ENCODE measurements around the gene MRGPRD. TPM values are rescaled to one million over a fixed set of nuclear protein-coding genes. Genes with fewer than 3 reads are reported as not detected.
A peak's percentile ranks its signal among the peaks of the same experiment; 100 is the strongest.

Gene MRGPRD
- total RNA-seq, 4 donors from 2014 or later, result 2.9 to 5.4 TPM; not detected in 2

GRCh38 chr11:68948496-68948895 lies 32.3 kb downstream of the MRGPRD start:
- ATAC-seq, result no peak
- H3K27ac ChIP-seq, result peak overlapping the region in 3 of 4 donors; percentile 31 to 91 (median 51)
- H3K9me3 ChIP-seq, result no peaks in the 10 kb centered on the region
- no peak overlapping the region for H3K4me3 ChIP-seq
- no peaks in the 10 kb centered on the region for H3K36me3 ChIP-seq
- 62 to 82% methylated on average over 2 of the region's 2 CpGs for WGBS, 2 donors (ENCODE audit: low coverage in 1 of 2)
- TF ChIP-seq POLR2AphosphoS5 (IDR thresholded peaks at IDR 0.05) (no peak), EP300 (IDR thresholded peaks at IDR 0.05) (no peak), CTCF (IDR thresholded peaks at IDR 0.05) (no peak), POLR2A (IDR thresholded peaks at IDR 0.05) (no peak)
- H3K4me1 ChIP-seq, result peaks cover 0 to 59% (median 4%) of the 10 kb centered on the region in 3 donors
- no peaks in the 10 kb centered on the region for H3K27me3 ChIP-seq

GRCh38 chr11:68947151-68947550 lies 33.6 kb downstream of the MRGPRD start:
- no peaks in the 10 kb centered on the region for H3K9me3 ChIP-seq
- WGBS, 2 donors (ENCODE audit: low coverage in 1 of 2), result 79 to 83% methylated on average over 6 to 8 of the region's 11 CpGs
- no peak overlapping the region for H3K4me3 ChIP-seq
- H3K27ac ChIP-seq, result peak overlapping the region; percentile 80 to 93 (median 91)
- H3K36me3 ChIP-seq, result no peaks in the 10 kb centered on the region
- no peak for ATAC-seq
- TF ChIP-seq EP300 (IDR thresholded peaks at IDR 0.05), result no peak
- TF ChIP-seq POLR2A (IDR thresholded peaks at IDR 0.05), result no peak
- H3K4me1 ChIP-seq, result peaks cover 3 to 72% (median 10%) of the 10 kb centered on the region in 3 donors
- no peaks in the 10 kb centered on the region for H3K27me3 ChIP-seq

- peak overlapping the region in 1 of 2 donors; percentile 4 for H3K4me3 ChIP-seq
- no peaks in the 10 kb centered on the region for H3K36me3 ChIP-seq
- H3K27me3 ChIP-seq, result no peaks in the 10 kb centered on the region
- 0 to 22% methylated on average over 5 to 16 of the region's 18 CpGs for WGBS, 2 donors (ENCODE audit: low coverage in 1 of 2)
- no peaks in the 10 kb centered on the region for H3K9me3 ChIP-seq
- H3K27ac ChIP-seq, result peak overlapping the region; percentile 80 to 93 (median 91)
- ATAC-seq, result peak; percentile 71
- H3K4me1 ChIP-seq, result peaks cover 3 to 78% (median 10%) of the 10 kb centered on the region in 3 donors
- peak; percentile 76 for TF ChIP-seq POLR2AphosphoS5 (IDR thresholded peaks at IDR 0.05)
- no peak for TF ChIP-seq POLR2A (IDR thresholded peaks at IDR 0.05)
- no peak for TF ChIP-seq EP300 (IDR thresholded peaks at IDR 0.05)
- TF ChIP-seq CTCF (IDR thresholded peaks at IDR 0.05), result no peak
Observed at GRCh38 chr11:68946416-68947090, 34.2 kb downstream of the MRGPRD start.

GRCh38 chr11:68942751-68943271 lies 38.0 kb downstream of the MRGPRD start:
- no peaks in the 10 kb centered on the region for H3K27me3 ChIP-seq
- peak; percentile 64 for ATAC-seq
- H3K4me3 ChIP-seq, result no peak overlapping the region
- H3K36me3 ChIP-seq, result peaks cover 0 to 32% of the 10 kb centered on the region in 2 donors
- H3K9me3 ChIP-seq, result no peaks in the 10 kb centered on the region
- H3K27ac ChIP-seq, result peak overlapping the region; percentile 91 to 97 (median 92)
- WGBS, 2 donors (ENCODE audit: low coverage in 1 of 2), result 14% methylated on average over 1 of the region's 9 CpGs; no CpG with 5 or more reads in 1 of the 2 donors
- H3K4me1 ChIP-seq, result peaks cover 3 to 98% (median 7%) of the 10 kb centered on the region in 3 donors
- TF ChIP-seq POLR2A (IDR thresholded peaks at IDR 0.05) (no peak), EP300 (IDR thresholded peaks at IDR 0.05) (peak; percentile 40), POLR2AphosphoS5 (IDR thresholded peaks at IDR 0.05) (peak; percentile 72)

- TF ChIP-seq POLR2A (IDR thresholded peaks at IDR 0.05) (no peak), POLR2AphosphoS5 (IDR thresholded peaks at IDR 0.05) (peak; percentile 40)
- H3K27ac ChIP-seq, result peak overlapping the region; percentile 91 to 97 (median 92)
- H3K27me3 ChIP-seq, result no peaks in the 10 kb centered on the region
- H3K4me3 ChIP-seq, result peak overlapping the region in 1 of 2 donors; percentile 27
- WGBS, 2 donors (ENCODE audit: low coverage in 1 of 2), result 68 to 73% methylated on average over 2 to 3 of the region's 11 CpGs
- H3K36me3 ChIP-seq, result peaks cover 0 to 38% of the 10 kb centered on the region in 2 donors
- peak; percentile 8 for ATAC-seq
- H3K9me3 ChIP-seq, result no peaks in the 10 kb centered on the region
- H3K4me1 ChIP-seq, result peaks cover 3 to 98% (median 6%) of the 10 kb centered on the region in 3 donors
Observed at GRCh38 chr11:68942095-68942620, 38.6 kb downstream of the MRGPRD start.

GRCh38 chr11:68941324-68942094 lies 39.3 kb downstream of the MRGPRD start:
- Histone ChIP-seq H3K4me1 (peaks cover 3 to 98% (median 6%) of the 10 kb centered on the region in 3 donors), H3K27ac (peak overlapping the region; percentile 91 to 97 (median 92)), H3K36me3 (peaks cover 0 to 45% of the 10 kb centered on the region in 2 donors), H3K4me3 (peak overlapping the region; percentile 2 to 27), H3K9me3 (no peaks in the 10 kb centered on the region), H3K27me3 (no peaks in the 10 kb centered on the region)
- ATAC-seq, result no peak
- TF ChIP-seq POLR2A (IDR thresholded peaks at IDR 0.05) (no peak), EP300 (IDR thresholded peaks at IDR 0.05) (no peak), CTCF (IDR thresholded peaks at IDR 0.05) (no peak), POLR2AphosphoS5 (IDR thresholded peaks at IDR 0.05) (no peak)
- WGBS, 2 donors (ENCODE audit: low coverage in 1 of 2), result 53 to 72% methylated on average over 3 to 4 of the region's 18 CpGs
